ENCODE measurements around the gene PLCG2. TPM values are rescaled to one million over a fixed set of nuclear protein-coding genes. Genes with fewer than 3 reads are reported as not detected.

Gene PLCG2
- total RNA-seq, 1 donor from 2014 or later = 47.6 TPM

DNA sequence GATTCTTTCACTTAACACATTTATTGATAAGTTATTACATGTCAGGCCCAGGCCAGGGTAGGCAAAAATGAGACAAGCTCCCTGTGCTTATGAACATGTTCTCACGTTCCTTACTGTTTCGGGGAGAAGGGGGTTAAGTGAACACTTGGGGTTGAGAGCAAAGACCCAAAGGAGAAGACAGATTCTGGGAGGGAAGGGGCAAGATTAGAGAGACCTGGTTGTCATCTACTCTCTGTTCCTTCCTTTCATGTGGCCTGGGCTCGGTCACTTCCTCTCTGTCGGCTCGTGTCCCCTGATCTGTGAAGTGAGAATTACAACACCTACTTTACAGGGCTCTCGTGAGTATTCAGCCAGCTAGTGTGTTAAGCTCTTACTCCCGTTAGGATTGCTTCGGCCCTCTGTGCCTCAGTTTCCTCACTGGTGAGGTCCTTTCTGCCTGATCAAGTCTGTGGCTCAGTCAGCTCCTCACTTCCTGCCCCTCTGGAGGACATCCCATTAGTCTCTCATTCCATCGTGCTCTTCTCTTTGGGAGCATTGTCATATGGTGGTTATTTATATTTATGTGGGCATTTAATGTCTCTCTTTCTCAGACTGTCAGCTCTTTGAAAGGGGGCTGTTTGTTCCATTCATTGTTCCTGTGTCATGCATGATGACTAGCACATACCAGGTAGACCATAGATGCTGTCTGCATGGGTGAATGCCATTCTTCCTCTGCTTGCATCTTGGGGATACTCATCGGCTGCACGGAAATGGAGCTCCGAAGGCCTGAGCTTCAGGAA is 38.9 kb downstream of the PLCG2 start:
- H3K27me3 ChIP-seq = no peaks in the 10 kb centered on the region
- H3K4me1 ChIP-seq = peaks cover 4% of the 10 kb centered on the region
- H3K27ac ChIP-seq = peak overlapping the region; percentile 13
- no peaks in the 10 kb centered on the region for H3K9me3 ChIP-seq
- intact Hi-C loops (cut with DNase I) = no loop called here
- H3K36me3 ChIP-seq = no peaks in the 10 kb centered on the region
- TF ChIP-seq CTCF (IDR thresholded peaks at IDR 0.05) = no peak
- H3K4me3 ChIP-seq = no peak overlapping the region
- DNase-seq = no peak
- ATAC-seq = peak; percentile 79

GRCh38 chr16:81818568-81818896 is 39.4 kb downstream of the PLCG2 start:
- no peak overlapping the region for H3K4me3 ChIP-seq
- H3K27ac ChIP-seq = peak overlapping the region; percentile 13
- no peaks in the 10 kb centered on the region for H3K9me3 ChIP-seq
- no peaks in the 10 kb centered on the region for H3K36me3 ChIP-seq
- DNase-seq (no peak), ATAC-seq (no peak)
- peaks cover 5% of the 10 kb centered on the region for H3K4me1 ChIP-seq
- TF ChIP-seq CTCF (IDR thresholded peaks at IDR 0.05) = no peak
- no peaks in the 10 kb centered on the region for H3K27me3 ChIP-seq
- intact Hi-C loops (cut with DNase I) = no loop called here

DNA sequence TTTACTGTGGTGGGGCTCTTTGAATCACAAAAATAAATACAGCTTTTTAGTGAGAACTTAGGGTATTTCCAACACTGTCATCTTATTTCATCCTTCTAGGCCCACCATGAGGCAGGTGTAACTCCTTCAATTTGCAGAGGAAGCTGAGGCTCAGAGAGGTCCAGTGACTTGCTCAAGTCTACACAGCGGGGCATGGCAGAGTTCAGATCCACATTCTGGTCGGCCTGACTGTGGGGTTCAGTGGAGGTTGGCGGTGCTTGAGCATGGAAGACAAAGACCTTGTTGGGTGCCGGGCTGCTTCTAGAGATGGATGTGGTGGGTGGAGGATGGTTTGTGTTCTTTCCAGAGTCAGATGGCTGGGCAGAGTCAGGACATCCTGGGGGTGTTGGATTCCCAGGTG is 39.8 kb downstream of the PLCG2 start:
- no peaks in the 10 kb centered on the region for H3K9me3 ChIP-seq
- no peaks in the 10 kb centered on the region for H3K27me3 ChIP-seq
- no peak overlapping the region for H3K27ac ChIP-seq
- H3K4me1 ChIP-seq = peaks cover 5% of the 10 kb centered on the region
- TF ChIP-seq CTCF (IDR thresholded peaks at IDR 0.05) = no peak
- no peaks in the 10 kb centered on the region for H3K36me3 ChIP-seq
- DNase-seq (no peak), ATAC-seq (no peak)
- intact Hi-C loops (cut with DNase I) = no loop called here
- no peak overlapping the region for H3K4me3 ChIP-seq

- Histone ChIP-seq H3K36me3 (no peaks in the 10 kb centered on the region), H3K4me3 (no peak overlapping the region), H3K4me1 (peaks cover 5% of the 10 kb centered on the region), H3K27ac (no peak overlapping the region), H3K9me3 (no peaks in the 10 kb centered on the region), H3K27me3 (no peaks in the 10 kb centered on the region)
- ATAC-seq (no peak), DNase-seq (no peak)
- intact Hi-C loops (cut with DNase I) = no loop called here
- no peak for TF ChIP-seq CTCF (IDR thresholded peaks at IDR 0.05)
Observed at GRCh38 chr16:81821436-81822128, 42.5 kb downstream of the PLCG2 start.

- Histone ChIP-seq H3K4me3 (no peak overlapping the region), H3K27me3 (no peaks in the 10 kb centered on the region), H3K27ac (peak overlapping the region; percentile 19), H3K36me3 (no peaks in the 10 kb centered on the region), H3K4me1 (peaks cover 5% of the 10 kb centered on the region), H3K9me3 (no peaks in the 10 kb centered on the region)
- DNase-seq (no peak), ATAC-seq (peak; percentile 74)
- intact Hi-C loops (cut with DNase I) = no loop called here
- TF ChIP-seq CTCF (IDR thresholded peaks at IDR 0.05) = no peak
Observed at GRCh38 chr16:81823111-81823510, 44.0 kb downstream of the PLCG2 start.

Data from upper lobe of right lung (tissue), 1 donor.